Measurements from ENCODE around the gene METTL8.
"Not testable (repeated sequence)": the region's sequence is repeated elsewhere in the genome, so short reads cannot be mapped to it uniquely, and the experiment has no call there.

Gene METTL8

DNA sequence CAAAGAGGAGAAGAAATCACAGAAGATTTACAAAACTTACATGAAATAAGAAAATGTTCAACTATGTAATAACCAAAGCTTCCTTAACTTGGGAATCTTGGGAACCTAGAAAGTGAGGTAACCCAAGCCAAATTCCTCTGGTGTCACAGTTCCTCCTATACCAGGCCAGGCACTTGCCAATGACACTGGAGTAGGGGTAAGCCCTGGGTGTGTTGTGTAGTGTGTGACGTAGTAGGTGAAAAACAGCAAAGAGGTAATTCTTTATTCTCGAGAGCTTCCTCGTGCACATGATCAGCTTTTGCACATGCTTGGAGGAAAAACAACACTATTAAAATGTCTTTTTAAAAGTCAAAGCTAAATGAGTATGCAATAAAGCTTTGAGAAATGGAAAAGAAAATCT, 118.0 kb downstream of the METTL8 start:
- no peak for DNase-seq
- Histone ChIP-seq H3K27ac (no peak overlapping the region), H3K27me3 (replicated peaks) (no peaks in the 10 kb centered on the region), H3K4me3 (ENCODE audit: low read depth, low read length) (no peak overlapping the region), H3K36me3 (replicated peaks) (no peaks in the 10 kb centered on the region)
- TF ChIP-seq, protein P1, sequence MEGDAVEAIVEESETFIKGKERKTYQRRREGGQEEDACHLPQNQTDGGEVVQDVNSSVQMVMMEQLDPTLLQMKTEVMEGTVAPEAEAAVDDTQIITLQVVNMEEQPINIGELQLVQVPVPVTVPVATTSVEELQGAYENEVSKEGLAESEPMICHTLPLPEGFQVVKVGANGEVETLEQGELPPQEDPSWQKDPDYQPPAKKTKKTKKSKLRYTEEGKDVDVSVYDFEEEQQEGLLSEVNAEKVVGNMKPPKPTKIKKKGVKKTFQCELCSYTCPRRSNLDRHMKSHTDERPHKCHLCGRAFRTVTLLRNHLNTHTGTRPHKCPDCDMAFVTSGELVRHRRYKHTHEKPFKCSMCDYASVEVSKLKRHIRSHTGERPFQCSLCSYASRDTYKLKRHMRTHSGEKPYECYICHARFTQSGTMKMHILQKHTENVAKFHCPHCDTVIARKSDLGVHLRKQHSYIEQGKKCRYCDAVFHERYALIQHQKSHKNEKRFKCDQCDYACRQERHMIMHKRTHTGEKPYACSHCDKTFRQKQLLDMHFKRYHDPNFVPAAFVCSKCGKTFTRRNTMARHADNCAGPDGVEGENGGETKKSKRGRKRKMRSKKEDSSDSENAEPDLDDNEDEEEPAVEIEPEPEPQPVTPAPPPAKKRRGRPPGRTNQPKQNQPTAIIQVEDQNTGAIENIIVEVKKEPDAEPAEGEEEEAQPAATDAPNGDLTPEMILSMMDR (IDR thresholded peaks at IDR 0.05; ENCODE audit: low read depth, low read length, missing control alignments) = no peak
- in situ Hi-C loops (cut with HindIII; ENCODE audit: low pct_ligation_motif_present, low sequenced_read_pairs) = no loop called here

DNA sequence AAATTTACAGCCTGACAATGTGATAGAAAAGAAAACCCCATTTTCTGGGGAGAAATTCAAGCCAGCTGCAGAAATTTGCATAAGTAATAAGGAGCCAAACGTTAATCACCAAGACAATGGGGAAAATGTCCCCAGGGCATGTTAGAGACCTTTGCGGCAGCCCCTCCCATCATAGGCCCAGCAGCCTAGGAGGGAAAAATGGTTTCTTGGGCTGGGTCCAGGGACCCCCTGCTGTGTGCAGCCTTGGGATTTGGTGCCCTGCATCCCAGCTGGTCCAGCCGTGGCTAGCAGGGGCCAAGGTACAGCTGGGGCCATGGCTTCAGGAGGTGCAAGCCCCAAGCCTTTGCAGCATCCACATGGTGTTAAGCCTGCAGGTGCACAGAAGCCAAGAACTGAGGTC, 121.6 kb downstream of the METTL8 start:
- H3K27ac ChIP-seq; in situ Hi-C loops (cut with HindIII; ENCODE audit: low pct_ligation_motif_present, low sequenced_read_pairs); DNase-seq; H3K27me3 ChIP-seq (replicated peaks); H3K36me3 ChIP-seq (replicated peaks); H3K4me3 ChIP-seq (ENCODE audit: low read depth, low read length): not testable (repeated sequence)

DNA sequence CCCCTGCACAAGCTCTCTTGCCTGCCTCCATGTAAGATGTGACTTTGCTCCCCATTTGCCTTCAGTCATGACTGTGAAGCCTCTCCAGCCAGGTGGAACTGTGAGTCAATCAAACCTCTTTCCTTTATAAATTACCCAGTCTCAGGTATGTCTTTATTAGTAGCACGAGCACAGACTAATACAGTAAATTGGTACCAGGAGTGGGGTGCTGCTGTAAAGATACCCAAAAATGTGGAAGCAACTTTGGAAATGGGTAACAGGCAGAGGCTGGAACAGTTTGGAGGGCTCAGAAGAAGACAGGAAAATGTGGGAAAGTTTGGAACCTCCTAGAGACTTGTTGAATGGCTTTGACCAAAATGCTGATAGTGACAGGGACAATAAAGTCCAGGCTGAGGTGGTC, 122.2 kb downstream of the METTL8 start:
- H3K27me3 ChIP-seq (replicated peaks); DNase-seq; H3K27ac ChIP-seq; H3K36me3 ChIP-seq (replicated peaks); H3K4me3 ChIP-seq (ENCODE audit: low read depth, low read length); in situ Hi-C loops (cut with HindIII; ENCODE audit: low pct_ligation_motif_present, low sequenced_read_pairs): not testable (repeated sequence)

DNA sequence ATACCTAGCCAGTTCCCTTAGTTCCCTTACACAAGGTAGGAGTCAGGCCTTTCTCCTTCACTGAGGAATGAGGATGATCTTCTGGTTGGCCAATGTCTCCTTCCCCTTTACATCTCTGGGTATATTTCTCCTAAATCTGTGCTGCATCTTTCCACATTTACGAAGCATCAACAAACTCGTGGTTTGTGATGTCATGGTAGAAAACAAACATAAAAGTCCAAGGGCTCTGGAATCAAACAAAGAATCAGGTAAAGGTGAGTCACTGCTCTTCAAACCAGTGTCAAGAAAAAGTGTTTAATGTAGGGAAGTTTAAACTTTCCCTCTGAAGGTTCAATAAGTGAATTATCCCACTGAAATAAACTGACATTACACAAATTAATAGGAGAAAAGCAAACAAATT, 122.9 kb downstream of the METTL8 start:
- in situ Hi-C loops (cut with HindIII; ENCODE audit: low pct_ligation_motif_present, low sequenced_read_pairs) = no loop called here
- no peak for DNase-seq
- Histone ChIP-seq H3K27ac (no peak overlapping the region), H3K36me3 (replicated peaks) (no peaks in the 10 kb centered on the region), H3K4me3 (ENCODE audit: low read depth, low read length) (no peak overlapping the region), H3K27me3 (replicated peaks) (no peaks in the 10 kb centered on the region)
- TF ChIP-seq, protein P1 (IDR thresholded peaks at IDR 0.05; ENCODE audit: low read depth, low read length, missing control alignments) = no peak

DNA sequence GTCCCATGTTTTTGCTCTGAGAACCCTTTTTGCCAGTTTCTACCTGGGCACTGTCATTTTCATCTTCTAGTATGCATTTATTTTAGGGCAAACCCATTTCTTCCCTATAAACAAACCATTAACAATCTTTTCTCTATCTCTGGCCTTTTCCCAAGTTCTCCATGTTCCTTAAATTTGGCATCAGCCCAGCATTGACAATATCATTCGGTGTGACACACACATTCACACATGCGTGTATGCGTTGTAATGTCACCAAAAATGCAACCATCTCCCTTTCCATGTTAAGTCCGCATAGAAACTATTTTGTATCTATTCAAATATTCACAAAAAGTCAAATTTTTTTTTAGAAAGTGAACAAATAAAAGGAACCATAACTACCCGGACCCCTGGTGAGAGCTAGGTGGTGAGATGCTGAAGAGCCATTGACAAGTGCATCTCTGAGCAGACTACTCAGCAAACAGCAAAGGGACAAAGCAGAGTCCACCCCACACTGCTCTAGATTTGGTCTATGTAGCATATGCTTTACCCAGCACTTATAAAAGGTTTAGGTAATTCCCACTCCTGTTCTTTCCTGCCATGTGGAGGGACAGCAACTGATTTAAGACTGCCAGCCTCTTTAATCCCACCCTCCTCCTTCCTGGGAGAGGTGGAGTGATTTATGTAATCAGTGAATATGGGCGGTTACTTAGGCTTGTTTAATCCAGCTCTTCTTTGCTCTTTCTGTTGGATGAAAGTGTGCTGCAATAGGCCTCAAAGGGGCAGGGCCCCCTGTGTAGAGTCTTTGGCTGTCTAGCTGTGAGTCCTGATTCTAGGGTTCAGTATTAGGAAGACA, 124.1 kb downstream of the METTL8 start:
- no peak overlapping the region for H3K27ac ChIP-seq
- DNase-seq = no peak
- no peaks in the 10 kb centered on the region for H3K36me3 ChIP-seq (replicated peaks)
- no peaks in the 10 kb centered on the region for H3K27me3 ChIP-seq (replicated peaks)
- in situ Hi-C loops (cut with HindIII; ENCODE audit: low pct_ligation_motif_present, low sequenced_read_pairs) = no loop called here
- TF ChIP-seq, protein P1 (IDR thresholded peaks at IDR 0.05; ENCODE audit: low read depth, low read length, missing control alignments) = no peak
- no peak overlapping the region for H3K4me3 ChIP-seq (ENCODE audit: low read depth, low read length)

DNA sequence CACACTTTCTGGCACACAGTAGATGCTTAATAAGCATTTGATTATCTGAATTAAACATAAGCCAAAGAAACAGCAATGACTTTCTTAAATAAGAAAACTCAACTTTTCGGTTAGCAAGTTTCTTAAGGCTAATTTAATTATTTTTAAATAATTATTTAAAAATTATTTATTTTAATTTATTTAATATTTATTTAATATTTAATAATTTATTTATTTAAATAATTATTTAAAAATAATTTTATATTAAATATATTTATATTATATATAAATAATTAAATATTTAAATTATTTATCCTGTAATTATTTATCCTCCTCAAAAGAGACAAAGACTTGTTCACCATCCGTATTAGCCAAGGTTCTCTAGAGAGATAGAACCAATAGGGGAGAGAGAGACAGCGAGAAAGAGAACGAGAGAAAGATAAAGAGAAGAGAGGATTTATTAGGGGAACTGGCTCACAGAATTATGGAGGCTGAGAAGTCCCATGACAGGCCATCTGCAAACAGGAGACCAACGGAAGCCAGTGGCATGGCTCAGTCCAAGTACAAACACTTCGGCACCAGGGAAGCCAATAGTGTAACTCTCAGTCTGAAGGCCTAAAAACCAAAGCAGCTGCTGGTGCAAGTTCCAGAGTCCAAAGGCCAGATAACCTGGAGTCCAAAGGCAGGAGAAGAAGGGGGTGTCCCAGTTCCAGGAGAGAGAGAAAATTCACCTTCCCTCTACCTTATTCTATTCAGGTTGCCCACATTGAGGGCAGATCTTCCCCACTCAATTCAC, 125.3 kb downstream of the METTL8 start:
- Histone ChIP-seq H3K4me3 (ENCODE audit: low read depth, low read length) (no peak overlapping the region), H3K27me3 (replicated peaks) (no peaks in the 10 kb centered on the region), H3K27ac (no peak overlapping the region), H3K36me3 (replicated peaks) (no peaks in the 10 kb centered on the region)
- TF ChIP-seq, protein P1 (IDR thresholded peaks at IDR 0.05; ENCODE audit: low read depth, low read length, missing control alignments) = no peak
- in situ Hi-C loops (cut with HindIII; ENCODE audit: low pct_ligation_motif_present, low sequenced_read_pairs) = no loop called here
- DNase-seq = no peak
